GM19043 (cell line): ENCODE results near the gene OR1F1.
"Not testable (repeated sequence)": the region's sequence is repeated elsewhere in the genome, so short reads cannot be mapped to it uniquely, and the experiment has no call there.

ENCODE experiments used
- ATAC-seq: cut with Tn5 transposase; IDR thresholded peaks from one replicate; pipeline ENCODE4 v1.9.1; 2021; ENCODE audit warnings: low read depth; ENCODE audit not compliant: unreplicated experiment

Gene OR1F1

GRCh38 chr16:3171855-3172593, 16.0 kb upstream of the OR1F1 start:
- ATAC-seq = no peak

GRCh38 chr16:3173892-3174617, 13.9 kb upstream of the OR1F1 start:
- ATAC-seq = no peak

GRCh38 chr16:3174618-3175148, 13.3 kb upstream of the OR1F1 start:
- ATAC-seq = no peak

- ATAC-seq = no peak
These were observed 12.6 kb upstream of the OR1F1 start for GRCh38 chr16:3175157-3176093.

- no peak for ATAC-seq
These were observed 8.4 kb upstream of the OR1F1 start for GRCh38 chr16:3179651-3180050.

DNA sequence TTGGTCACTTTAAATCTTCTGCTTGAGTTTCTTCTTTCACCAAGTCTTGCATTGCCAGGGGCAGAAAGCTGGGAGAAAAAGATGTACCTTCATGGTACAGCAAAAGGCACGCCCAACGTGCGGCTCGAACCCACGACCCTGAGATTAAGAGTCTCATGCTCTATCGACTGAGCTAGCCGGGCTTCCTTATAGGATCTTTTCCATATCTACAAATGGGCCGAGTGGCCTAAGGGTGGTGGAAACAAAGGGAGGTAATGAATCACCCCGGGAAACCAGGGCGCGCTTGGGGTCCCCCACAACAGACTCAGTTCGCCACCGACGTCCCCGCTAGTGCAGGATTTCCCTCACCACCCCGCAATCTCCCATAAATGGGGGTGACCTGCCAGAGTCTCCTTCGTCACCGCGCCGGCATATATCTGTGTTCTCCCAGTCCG, 7.5 kb upstream of the OR1F1 start:
- no peak for ATAC-seq

DNA sequence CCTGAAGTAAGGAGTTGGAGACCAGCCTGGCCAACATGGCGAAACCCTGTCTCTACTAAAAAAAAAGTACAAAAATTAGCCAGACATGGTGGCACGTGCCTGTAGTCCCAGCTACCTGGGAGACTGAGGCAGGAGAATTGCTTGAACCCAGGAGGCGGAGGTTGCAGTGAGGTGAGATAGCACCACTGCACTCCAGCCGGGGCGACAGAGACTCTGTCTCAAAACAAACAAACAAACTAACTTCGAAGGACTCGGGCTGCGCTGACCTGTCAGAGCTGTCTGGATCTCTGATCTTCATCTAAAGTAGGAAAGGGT, 5.8 kb upstream of the OR1F1 start:
- not testable (repeated sequence) for ATAC-seq

DNA sequence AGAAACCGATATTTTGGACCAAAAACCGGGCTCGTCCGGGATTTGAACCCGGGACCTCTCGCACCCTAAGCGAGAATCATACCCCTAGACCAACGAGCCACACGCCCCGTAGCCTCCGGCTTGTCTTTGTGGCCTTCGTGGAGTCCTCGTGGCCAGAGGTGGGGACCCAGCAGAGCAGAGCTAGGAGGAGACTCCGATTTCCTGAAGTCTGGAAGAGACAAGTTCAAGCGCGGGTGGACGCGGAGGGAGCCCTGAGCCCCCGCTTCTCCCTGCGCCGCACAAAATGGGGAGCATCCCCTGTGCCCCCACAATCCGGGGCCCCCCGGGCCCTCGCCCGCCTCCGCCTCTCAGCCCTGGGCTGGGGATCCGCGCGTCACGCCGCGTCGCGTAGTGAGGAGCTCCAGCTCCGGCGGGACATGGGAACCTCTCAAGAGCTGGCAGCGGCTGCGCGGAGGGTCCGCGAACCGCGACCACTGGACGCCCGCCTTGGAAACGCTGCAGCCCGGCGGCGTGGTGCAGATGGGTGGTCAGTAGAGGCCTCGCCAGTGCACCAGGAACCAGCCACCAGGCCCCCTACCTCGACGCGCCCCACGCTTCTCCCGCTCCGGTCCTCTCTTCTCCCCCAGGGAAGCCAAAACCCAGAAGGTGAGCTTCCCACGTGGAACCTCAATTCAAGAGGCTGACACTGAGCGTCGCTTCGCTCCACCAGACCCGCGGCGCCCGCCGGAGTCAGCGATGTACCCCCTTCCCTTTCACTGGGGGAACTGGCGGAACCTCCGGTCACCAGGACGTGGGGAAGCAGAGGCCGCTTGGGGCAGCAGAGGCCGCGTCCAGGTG, 5.2 kb upstream of the OR1F1 start:
- no peak for ATAC-seq

- ATAC-seq = no peak
These were observed 4.4 kb upstream of the OR1F1 start for GRCh38 chr16:3183445-3184139.

DNA sequence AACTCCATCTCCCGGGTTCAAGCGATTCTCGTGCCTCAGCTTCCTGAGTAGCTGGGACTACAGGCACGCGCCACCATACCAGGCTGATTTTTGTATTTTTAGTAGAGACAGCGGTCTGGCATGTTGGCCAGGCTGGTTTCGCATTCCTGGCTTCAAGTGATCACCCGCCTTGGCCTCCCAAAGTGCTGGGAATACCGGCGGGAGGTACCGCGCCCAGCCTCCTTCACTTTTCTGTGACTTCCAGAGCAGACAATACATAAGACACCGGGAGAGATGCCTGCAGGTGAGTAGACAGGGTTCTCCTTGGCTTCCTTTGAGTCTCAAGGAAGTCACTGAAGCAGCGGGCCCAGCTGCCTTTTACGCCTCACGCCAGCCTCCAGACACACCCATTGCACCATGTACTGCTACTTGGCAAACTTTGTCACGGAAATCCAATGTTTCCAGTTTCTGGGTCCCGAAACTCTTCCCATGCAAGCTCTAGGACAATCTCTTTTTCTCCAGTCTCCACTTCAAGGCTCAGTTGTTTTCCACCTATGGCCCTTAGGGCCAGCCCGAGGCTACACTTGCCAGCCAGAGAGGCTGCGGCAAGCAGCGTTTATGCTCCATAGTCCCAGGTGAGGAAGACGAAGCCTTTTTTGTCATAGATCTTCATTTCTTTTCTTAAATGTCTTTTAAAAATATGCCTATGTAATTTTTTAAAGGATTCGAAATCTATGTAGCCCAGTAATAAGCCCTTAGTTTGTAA, 886 bp upstream of the OR1F1 start:
- ATAC-seq = no peak

- no peak for ATAC-seq
These were observed 596 bp downstream of the OR1F1 start for GRCh38 chr16:3188675-3188924.

- no peak for ATAC-seq
These were observed 1.2 kb downstream of the OR1F1 start for GRCh38 chr16:3188925-3189825.

DNA sequence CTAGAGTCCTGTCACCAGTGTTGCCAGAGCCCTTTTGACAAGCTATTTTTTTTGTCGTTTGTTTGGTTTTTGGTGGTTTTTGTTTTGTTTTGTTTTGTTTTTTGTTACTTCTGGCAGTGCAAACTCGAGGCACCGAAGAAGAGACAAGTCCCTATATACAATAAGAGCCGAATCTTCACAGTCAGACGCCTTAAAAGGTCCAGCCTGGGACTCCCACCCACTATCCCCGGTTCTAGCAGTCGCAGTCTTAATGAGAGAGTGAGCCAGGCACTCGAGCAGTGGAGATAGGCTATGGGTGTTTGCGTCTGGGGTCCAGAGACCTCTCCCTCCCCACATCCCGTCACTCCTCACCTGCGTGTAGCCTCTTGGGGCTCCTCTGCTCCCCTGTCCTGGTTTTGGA, 1.9 kb downstream of the OR1F1 start:
- no peak for ATAC-seq

- ATAC-seq = no peak
These were observed 2.9 kb downstream of the OR1F1 start for GRCh38 chr16:3190949-3191353.

DNA sequence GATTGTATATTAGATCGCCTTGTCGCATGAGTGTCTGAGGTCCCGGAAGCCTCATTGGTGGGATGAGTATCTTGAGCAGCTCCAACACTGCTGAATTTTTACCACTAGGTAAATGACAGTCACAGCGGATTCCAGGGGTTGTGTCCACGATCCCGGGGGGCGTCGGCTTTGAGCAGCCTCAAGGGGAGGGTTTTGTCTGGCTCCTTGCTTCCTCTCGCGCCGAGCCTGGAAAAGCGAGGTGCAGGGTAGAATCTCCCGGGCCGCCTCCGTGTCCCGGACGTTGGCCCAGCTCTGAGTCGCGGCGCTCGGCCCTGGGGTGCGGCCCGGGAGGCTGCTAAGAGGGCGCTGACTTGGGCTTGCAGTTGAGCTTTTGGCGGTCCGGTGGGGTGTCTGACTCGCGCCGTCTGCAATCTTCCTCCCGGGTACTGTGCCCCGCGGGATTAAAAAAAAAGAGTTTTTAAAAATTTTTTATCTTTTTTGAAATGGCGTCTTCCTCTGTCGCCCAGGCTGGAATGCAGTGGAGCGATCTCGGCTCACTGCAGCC, 4.5 kb downstream of the OR1F1 start:
- no peak for ATAC-seq

- no peak for ATAC-seq
These were observed 5.5 kb downstream of the OR1F1 start for GRCh38 chr16:3193221-3194212.

- no peak for ATAC-seq
These were observed 6.8 kb downstream of the OR1F1 start for GRCh38 chr16:3194792-3195191.
